Epithelial cell of esophagus (primary cell): ENCODE results near the gene CRB1.

Experiments used
- DNase-seq: peaks from one replicate; pipeline ENCODE4 v3.0.0; 2010; ENCODE audit warnings: low read depth
- H3K4me3 ChIP-seq: 2 replicates; pipeline ENCODE4 v1.5.1; 2011; ENCODE audit warnings: mild to moderate bottlenecking, low read length, control low read depth
- TF ChIP-seq, protein P1 (sequence below): IDR thresholded peaks from 2 replicates; pipeline ENCODE4 v1.5.1; 2011; ENCODE audit warnings: low read depth, mild to moderate bottlenecking, low read length, control low read depth, inconsistent platforms; ENCODE audit not compliant: insufficient read depth; ENCODE audit errors: missing control alignments

CRB1 gene

DNA sequence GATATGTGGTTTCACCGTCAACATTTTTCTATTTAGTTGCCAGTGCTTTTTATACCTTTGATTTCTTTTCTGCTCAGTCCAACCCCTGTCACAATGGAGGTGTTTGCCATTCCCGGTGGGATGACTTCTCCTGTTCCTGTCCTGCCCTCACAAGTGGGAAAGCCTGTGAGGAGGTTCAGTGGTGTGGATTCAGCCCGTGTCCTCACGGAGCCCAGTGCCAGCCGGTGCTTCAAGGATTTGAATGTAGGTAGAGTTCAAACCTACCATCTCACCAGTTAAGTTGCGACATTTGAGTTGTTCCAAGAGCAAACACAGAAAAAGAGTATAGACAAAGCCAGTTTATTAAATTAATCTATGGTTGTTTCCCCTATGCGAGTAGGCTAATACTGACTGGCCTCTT lies 161.3 kb downstream of the CRB1 start:
- H3K4me3 ChIP-seq, result no peak overlapping the region
- TF ChIP-seq, protein P1, sequence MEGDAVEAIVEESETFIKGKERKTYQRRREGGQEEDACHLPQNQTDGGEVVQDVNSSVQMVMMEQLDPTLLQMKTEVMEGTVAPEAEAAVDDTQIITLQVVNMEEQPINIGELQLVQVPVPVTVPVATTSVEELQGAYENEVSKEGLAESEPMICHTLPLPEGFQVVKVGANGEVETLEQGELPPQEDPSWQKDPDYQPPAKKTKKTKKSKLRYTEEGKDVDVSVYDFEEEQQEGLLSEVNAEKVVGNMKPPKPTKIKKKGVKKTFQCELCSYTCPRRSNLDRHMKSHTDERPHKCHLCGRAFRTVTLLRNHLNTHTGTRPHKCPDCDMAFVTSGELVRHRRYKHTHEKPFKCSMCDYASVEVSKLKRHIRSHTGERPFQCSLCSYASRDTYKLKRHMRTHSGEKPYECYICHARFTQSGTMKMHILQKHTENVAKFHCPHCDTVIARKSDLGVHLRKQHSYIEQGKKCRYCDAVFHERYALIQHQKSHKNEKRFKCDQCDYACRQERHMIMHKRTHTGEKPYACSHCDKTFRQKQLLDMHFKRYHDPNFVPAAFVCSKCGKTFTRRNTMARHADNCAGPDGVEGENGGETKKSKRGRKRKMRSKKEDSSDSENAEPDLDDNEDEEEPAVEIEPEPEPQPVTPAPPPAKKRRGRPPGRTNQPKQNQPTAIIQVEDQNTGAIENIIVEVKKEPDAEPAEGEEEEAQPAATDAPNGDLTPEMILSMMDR, result no peak
- no peak for DNase-seq

DNA sequence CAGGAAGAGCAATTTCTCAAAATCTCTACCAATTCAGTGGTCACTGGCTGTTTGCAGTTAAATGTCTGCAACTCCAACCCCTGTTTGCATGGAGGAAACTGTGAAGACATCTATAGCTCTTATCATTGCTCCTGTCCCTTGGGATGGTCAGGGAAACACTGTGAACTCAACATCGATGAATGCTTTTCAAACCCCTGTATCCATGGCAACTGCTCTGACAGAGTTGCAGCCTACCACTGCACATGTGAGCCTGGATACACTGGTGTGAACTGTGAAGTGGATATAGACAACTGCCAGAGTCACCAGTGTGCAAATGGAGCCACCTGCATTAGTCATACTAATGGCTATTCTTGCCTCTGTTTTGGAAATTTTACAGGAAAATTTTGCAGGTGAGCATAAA lies 167.2 kb downstream of the CRB1 start:
- H3K4me3 ChIP-seq, result no peak overlapping the region
- TF ChIP-seq, protein P1, result no peak
- no peak for DNase-seq

GRCh38 chr1:197437601-197438000 lies 169.5 kb downstream of the CRB1 start:
- no peak for DNase-seq
- TF ChIP-seq, protein P1, result no peak
- H3K4me3 ChIP-seq, result no peak overlapping the region

DNA sequence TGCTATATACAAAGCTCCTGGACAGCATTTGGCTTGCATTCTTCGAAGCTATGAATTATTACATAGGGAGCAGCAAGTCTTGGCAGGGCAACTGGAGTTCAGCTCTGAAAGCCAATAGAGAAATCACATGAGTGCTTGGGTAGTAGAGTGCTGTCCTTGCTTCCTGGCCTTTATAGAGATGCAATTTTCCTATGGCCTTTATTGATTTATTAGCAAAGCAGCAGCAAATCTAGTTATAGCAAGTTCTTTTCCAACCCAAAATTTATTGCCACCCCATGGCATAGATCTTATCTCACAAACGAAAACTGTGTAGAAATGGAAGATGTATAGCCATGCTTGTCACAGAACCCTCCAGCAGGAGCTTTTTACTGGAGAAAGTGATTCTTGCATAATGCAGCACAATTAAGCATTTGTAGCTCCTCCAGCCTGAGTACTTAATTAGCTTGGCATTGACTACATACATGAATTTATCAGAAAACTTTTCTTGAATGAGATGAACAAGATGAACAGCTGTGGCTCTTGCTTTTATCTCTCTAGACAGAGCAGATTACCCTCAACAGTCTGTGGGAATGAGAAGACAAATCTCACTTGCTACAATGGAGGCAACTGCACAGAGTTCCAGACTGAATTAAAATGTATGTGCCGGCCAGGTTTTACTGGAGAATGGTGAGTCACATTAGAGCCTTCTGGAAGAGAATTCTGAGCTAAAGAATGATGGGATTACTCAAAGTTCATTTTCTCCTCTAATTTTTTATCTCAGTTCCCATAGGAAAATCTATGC lies 170.1 kb downstream of the CRB1 start:
- H3K4me3 ChIP-seq, result no peak overlapping the region
- no peak for DNase-seq
- TF ChIP-seq, protein P1, result no peak

- TF ChIP-seq, protein P1, result no peak
- DNase-seq, result no peak
- H3K4me3 ChIP-seq, result no peak overlapping the region
Observed at GRCh38 chr1:197439708-197440280, 171.7 kb downstream of the CRB1 start.

GRCh38 chr1:197440715-197441114 lies 172.7 kb downstream of the CRB1 start:
- H3K4me3 ChIP-seq, result no peak overlapping the region
- TF ChIP-seq, protein P1, result no peak
- no peak for DNase-seq
